COR-L47 (cell line): ENCODE results near the gene CHRNA4.

ENCODE experiments used
- DNase-seq: peaks from one replicate; lab custom pipeline; 2025; lab: John Stamatoyannopoulos, UW

CHRNA4 gene

GRCh38 chr20:63333241-63333836 is 27.8 kb downstream of the CHRNA4 start:
- peak; percentile 23 for DNase-seq

GRCh38 chr20:63332488-63333240 is 28.5 kb downstream of the CHRNA4 start:
- no peak for DNase-seq

GRCh38 chr20:63331741-63332400 is 29.3 kb downstream of the CHRNA4 start:
- no peak for DNase-seq

- DNase-seq: no peak
Observed at GRCh38 chr20:63330940-63331339, 30.2 kb downstream of the CHRNA4 start.

- DNase-seq: no peak
Observed at GRCh38 chr20:63330084-63330760, 30.9 kb downstream of the CHRNA4 start.

- DNase-seq: no peak
Observed at GRCh38 chr20:63329331-63330083, 31.6 kb downstream of the CHRNA4 start.

- DNase-seq: no peak
Observed at GRCh38 chr20:63328718-63329275, 32.4 kb downstream of the CHRNA4 start.

GRCh38 chr20:63328026-63328700 is 33.0 kb downstream of the CHRNA4 start:
- DNase-seq: no peak

GRCh38 chr20:63327231-63327745 is 33.9 kb downstream of the CHRNA4 start:
- DNase-seq: no peak

- no peak for DNase-seq
Observed at GRCh38 chr20:63326314-63327230, 34.6 kb downstream of the CHRNA4 start.

GRCh38 chr20:63325554-63326313 is 35.4 kb downstream of the CHRNA4 start:
- DNase-seq: no peak

- no peak for DNase-seq
Observed at GRCh38 chr20:63325021-63325471, 36.1 kb downstream of the CHRNA4 start.

GRCh38 chr20:63323357-63323981 is 37.7 kb downstream of the CHRNA4 start:
- DNase-seq: no peak

- DNase-seq: no peak
Observed at GRCh38 chr20:63322933-63323273, 38.2 kb downstream of the CHRNA4 start.

GRCh38 chr20:63322146-63322932 is 38.8 kb downstream of the CHRNA4 start:
- no peak for DNase-seq

- DNase-seq: no peak
Observed at GRCh38 chr20:63321148-63321831, 39.9 kb downstream of the CHRNA4 start.

- DNase-seq: no peak
Observed at GRCh38 chr20:63320616-63321147, 40.5 kb downstream of the CHRNA4 start.
